ENCODE results near the gene KCTD4.

KCTD4 gene

DNA sequence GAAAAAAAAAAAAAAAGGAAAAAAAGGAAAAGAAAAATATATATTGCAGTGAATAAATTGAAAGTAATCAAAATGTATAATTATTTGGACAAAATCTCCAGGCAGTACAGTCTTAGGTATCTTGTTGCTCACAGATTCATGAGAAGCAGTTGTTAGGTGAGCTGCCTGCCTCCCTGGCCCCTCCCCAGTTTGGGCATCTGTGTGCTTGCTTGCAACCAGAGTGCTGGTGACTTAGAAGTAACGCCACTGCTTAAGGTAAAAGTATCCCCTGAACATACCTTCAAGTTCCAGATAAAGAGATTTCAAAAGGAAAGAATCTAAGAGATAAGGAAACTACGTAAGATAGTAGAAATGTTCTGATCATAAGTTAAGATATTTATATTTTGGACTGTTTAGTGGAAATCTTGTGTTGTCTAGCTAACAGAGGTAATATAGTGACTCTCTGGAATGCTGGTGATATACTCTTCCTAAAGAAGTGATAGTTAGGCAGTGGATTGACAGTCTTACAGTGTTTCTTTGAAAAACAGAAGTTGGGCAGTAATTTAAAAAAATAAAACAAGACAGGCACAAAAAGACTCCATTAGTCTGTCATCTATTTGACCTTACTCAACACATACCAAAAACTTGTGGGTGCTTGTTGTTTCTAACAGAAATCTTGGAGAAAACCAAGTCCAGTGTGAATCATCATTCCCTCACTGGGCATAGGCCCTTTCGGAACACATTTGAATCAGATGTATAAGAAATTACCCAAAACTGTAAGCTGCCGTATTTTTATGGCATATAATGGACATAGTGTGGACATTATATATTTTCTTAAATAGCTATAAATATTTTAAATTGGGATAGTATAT, 38.3 kb upstream of the KCTD4 start:
- DNase-seq (ENCODE audit: low read depth in 2 of 2): peak; percentile 35 to 70
- H3K4me3 ChIP-seq (replicated peaks in 1 of 2; ENCODE audit: low read depth in 2 of 2, low read length in 2 of 2): no peak overlapping the region
- no peak for TF ChIP-seq CTCF (IDR thresholded peaks at IDR 0.05; ENCODE audit: low read depth, low read length)

DNA sequence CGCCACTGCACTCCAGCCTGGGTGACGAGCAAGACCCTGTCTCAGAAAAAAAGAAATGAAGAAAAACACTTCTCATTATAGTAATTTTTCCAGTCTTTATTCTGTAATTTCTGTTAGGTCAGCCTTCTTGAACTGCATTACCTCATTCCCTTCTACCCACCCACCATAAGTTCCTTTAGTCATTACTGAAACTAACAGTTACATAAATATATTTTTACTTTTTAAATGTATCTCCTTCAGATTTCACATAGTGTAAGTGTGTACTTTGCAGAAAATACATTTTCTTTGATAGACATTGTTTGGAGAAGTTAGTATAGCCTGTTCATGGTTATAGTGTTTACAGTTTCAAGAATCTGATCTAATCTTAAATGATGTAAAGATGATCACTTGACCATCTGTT, 31.7 kb upstream of the KCTD4 start:
- no peak for TF ChIP-seq CTCF (IDR thresholded peaks at IDR 0.05; ENCODE audit: low read depth, low read length)
- no peak overlapping the region for H3K4me3 ChIP-seq (replicated peaks in 1 of 2; ENCODE audit: low read depth in 2 of 2, low read length in 2 of 2)
- no peak for DNase-seq (ENCODE audit: low read depth in 2 of 2)

GRCh38 chr13:45231722-45232121, 30.9 kb upstream of the KCTD4 start:
- H3K4me3 ChIP-seq (replicated peaks in 1 of 2; ENCODE audit: low read depth in 2 of 2, low read length in 2 of 2): no peak overlapping the region
- TF ChIP-seq CTCF (IDR thresholded peaks at IDR 0.05; ENCODE audit: low read depth, low read length): no peak

DNA sequence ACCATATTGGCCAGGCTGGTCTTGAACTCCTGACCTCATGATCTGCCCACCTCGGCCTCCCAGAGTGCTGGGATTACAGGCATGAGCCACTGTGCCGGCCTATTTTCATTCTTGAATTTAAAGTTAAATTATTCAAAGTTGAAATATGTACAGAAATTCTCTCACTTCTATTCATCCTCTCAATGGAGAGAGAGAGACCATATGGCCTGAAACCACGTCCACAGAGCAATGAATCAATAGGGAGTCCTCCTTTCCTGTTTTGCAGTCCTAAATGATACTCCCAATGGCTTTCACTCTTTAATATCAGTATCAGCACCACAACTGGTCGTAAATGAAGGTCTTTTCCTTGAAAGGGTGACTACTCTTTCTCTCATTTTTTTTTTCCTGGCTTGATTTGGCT, 30.5 kb upstream of the KCTD4 start:
- no peak for TF ChIP-seq CTCF (IDR thresholded peaks at IDR 0.05; ENCODE audit: low read depth, low read length)
- H3K4me3 ChIP-seq (replicated peaks in 1 of 2; ENCODE audit: low read depth in 2 of 2, low read length in 2 of 2): no peak overlapping the region
- DNase-seq (ENCODE audit: low read depth in 2 of 2): no peak

More at GRCh38 chr13:45231722-45232121, 30.9 kb upstream of the KCTD4 start:
- peak; percentile 63 to 64 for DNase-seq (ENCODE audit: low read depth in 2 of 2)

DNA sequence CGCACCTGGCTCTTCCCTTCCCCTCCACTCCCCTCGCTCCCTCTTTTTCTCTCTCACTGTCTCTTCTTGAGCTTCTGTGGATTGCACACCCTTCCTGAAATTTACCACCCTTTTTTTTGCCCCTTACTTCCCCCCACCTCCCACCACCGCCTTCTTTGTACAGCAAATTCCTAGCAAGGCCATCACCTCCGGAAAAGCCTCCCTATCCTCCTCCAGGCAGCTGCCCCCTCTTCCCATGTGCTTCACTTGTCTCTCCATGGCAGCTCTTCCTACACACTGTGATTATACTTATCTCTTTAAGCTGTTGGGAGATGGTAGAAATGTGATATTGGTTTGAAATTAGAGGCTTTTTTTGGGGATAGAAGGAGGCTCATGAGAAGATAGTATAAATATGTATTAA, 28.3 kb upstream of the KCTD4 start:
- DNase-seq (ENCODE audit: low read depth in 2 of 2): no peak
- no peak overlapping the region for H3K4me3 ChIP-seq (replicated peaks in 1 of 2; ENCODE audit: low read depth in 2 of 2, low read length in 2 of 2)
- no peak for TF ChIP-seq CTCF (IDR thresholded peaks at IDR 0.05; ENCODE audit: low read depth, low read length)

DNA sequence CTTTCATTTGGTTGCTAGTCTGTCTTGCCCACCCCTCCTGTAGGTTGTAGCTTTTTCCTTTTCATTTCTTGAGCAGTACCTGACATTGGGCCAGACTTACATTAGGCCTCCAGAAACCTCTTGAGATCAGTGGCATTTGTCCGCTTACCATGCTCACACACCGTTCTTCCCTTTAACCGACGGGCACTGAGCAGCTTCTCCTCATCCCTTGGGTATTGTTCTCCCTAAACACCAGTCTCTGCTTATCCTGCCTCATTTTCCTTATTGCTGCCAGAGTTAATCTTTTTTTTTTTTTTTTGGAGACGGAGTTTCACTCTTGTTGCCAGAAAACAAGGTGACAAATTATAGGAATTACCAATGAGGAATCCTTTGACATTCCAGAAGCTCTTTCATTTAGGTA, 27.2 kb upstream of the KCTD4 start:
- no peak overlapping the region for H3K4me3 ChIP-seq (replicated peaks in 1 of 2; ENCODE audit: low read depth in 2 of 2, low read length in 2 of 2)
- TF ChIP-seq CTCF (IDR thresholded peaks at IDR 0.05; ENCODE audit: low read depth, low read length): no peak

More for the DNA sequence above, 27.2 kb upstream of the KCTD4 start:
- no peak for DNase-seq (ENCODE audit: low read depth in 2 of 2)
